ENCODE results near the gene GEMIN4. TPM values are rescaled to one million over a fixed set of nuclear protein-coding genes. Genes with fewer than 3 reads are reported as not detected.
A peak's percentile ranks its signal among the peaks of the same experiment; 100 is the strongest.

Gene GEMIN4
- total RNA-seq, 1 donor from 2014 or later: 8.7 TPM

GRCh38 chr17:746181-746580 is 5.9 kb downstream of the GEMIN4 start:
- H3K4me3 ChIP-seq (ENCODE audit: low read depth, low read length): no peak overlapping the region
- peaks cover 31% of the 10 kb centered on the region for H3K36me3 ChIP-seq (ENCODE audit: control insufficient read depth, insufficient read depth, low read length)
- no peaks in the 10 kb centered on the region for H3K27me3 ChIP-seq (ENCODE audit: control insufficient read depth, insufficient read depth, low read length)
- TF ChIP-seq, protein P1, sequence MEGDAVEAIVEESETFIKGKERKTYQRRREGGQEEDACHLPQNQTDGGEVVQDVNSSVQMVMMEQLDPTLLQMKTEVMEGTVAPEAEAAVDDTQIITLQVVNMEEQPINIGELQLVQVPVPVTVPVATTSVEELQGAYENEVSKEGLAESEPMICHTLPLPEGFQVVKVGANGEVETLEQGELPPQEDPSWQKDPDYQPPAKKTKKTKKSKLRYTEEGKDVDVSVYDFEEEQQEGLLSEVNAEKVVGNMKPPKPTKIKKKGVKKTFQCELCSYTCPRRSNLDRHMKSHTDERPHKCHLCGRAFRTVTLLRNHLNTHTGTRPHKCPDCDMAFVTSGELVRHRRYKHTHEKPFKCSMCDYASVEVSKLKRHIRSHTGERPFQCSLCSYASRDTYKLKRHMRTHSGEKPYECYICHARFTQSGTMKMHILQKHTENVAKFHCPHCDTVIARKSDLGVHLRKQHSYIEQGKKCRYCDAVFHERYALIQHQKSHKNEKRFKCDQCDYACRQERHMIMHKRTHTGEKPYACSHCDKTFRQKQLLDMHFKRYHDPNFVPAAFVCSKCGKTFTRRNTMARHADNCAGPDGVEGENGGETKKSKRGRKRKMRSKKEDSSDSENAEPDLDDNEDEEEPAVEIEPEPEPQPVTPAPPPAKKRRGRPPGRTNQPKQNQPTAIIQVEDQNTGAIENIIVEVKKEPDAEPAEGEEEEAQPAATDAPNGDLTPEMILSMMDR (IDR thresholded peaks at IDR 0.05; ENCODE audit: insufficient read depth, low read length, severe bottlenecking): no peak
- FAIRE-seq: no peak
- DNase-seq (ENCODE audit: low read depth): no peak

- H3K27me3 ChIP-seq (ENCODE audit: control insufficient read depth, insufficient read depth, low read length): no peaks in the 10 kb centered on the region
- no peak for DNase-seq (ENCODE audit: low read depth)
- TF ChIP-seq, protein P1 (IDR thresholded peaks at IDR 0.05; ENCODE audit: insufficient read depth, low read length, severe bottlenecking): no peak
- FAIRE-seq: no peak
- H3K36me3 ChIP-seq (ENCODE audit: control insufficient read depth, insufficient read depth, low read length): peaks cover 31% of the 10 kb centered on the region
- no peak overlapping the region for H3K4me3 ChIP-seq (ENCODE audit: low read depth, low read length)
These were observed 6.7 kb downstream of the GEMIN4 start for GRCh38 chr17:745406-745805.

GRCh38 chr17:744937-745336 is 7.1 kb downstream of the GEMIN4 start:
- Histone ChIP-seq H3K4me3 (ENCODE audit: low read depth, low read length) (no peak overlapping the region), H3K27me3 (ENCODE audit: control insufficient read depth, insufficient read depth, low read length) (no peaks in the 10 kb centered on the region), H3K36me3 (ENCODE audit: control insufficient read depth, insufficient read depth, low read length) (peaks cover 34% of the 10 kb centered on the region)
- TF ChIP-seq, protein P1 (IDR thresholded peaks at IDR 0.05; ENCODE audit: insufficient read depth, low read length, severe bottlenecking): no peak
- FAIRE-seq: no peak
- DNase-seq (ENCODE audit: low read depth): no peak

- Histone ChIP-seq H3K36me3 (ENCODE audit: control insufficient read depth, insufficient read depth, low read length) (peaks cover 35% of the 10 kb centered on the region), H3K4me3 (ENCODE audit: low read depth, low read length) (no peak overlapping the region), H3K27me3 (ENCODE audit: control insufficient read depth, insufficient read depth, low read length) (no peaks in the 10 kb centered on the region)
- no peak for DNase-seq (ENCODE audit: low read depth)
- no peak for FAIRE-seq
- TF ChIP-seq, protein P1 (IDR thresholded peaks at IDR 0.05; ENCODE audit: insufficient read depth, low read length, severe bottlenecking): no peak
These were observed 8.9 kb downstream of the GEMIN4 start for GRCh38 chr17:743139-743538.

GRCh38 chr17:742147-742793 is 9.8 kb downstream of the GEMIN4 start:
- H3K4me3 ChIP-seq (ENCODE audit: low read depth, low read length): no peak overlapping the region
- H3K27me3 ChIP-seq (ENCODE audit: control insufficient read depth, insufficient read depth, low read length): no peaks in the 10 kb centered on the region
- no peak for DNase-seq (ENCODE audit: low read depth)
- FAIRE-seq: peak; percentile 84
- TF ChIP-seq, protein P1 (IDR thresholded peaks at IDR 0.05; ENCODE audit: insufficient read depth, low read length, severe bottlenecking): no peak
- H3K36me3 ChIP-seq (ENCODE audit: control insufficient read depth, insufficient read depth, low read length): peaks cover 31% of the 10 kb centered on the region
